Spleen (tissue), 11 donors: ENCODE measurements around the gene RBM20. TPM values are rescaled to one million over a fixed set of nuclear protein-coding genes. Genes with fewer than 3 reads are reported as not detected.

Source experiments
- DNase-seq: peaks from one replicate; pipeline ENCODE4 v3.0.0-alpha.2; 2020
- H3K27ac ChIP-seq, 8 donors: fragments of 200-600 bp; sonication (generic) in 7 of 8; 1 replicate in 4 of 8; 2 replicates in 4 of 8; pipeline versions ENCODE4 v1.5.0 to v1.8.0; 2016 to 2021; ENCODE audit warnings: inconsistent platforms in 4 of 8, mild to moderate bottlenecking in 4 of 8, moderate library complexity in 1 of 8
- H3K27me3 ChIP-seq, 7 donors: fragments of 200-600 bp; sonication (generic) in 6 of 7; replicated peaks in 1 of 7; 1 replicate in 4 of 7; 2 replicates in 3 of 7; pipeline versions ENCODE4 v1.5.0 to v1.8.0; 2016 to 2021; ENCODE audit warnings: inconsistent platforms in 3 of 7, mild to moderate bottlenecking in 1 of 7
- H3K36me3 ChIP-seq, 6 donors: fragments of 200-600 bp; sonication (generic) in 5 of 6; 1 replicate in 4 of 6; 2 replicates in 2 of 6; pipeline versions ENCODE4 v1.5.0 to v1.8.0; 2016 to 2021; ENCODE audit warnings: inconsistent platforms in 2 of 6
- H3K4me1 ChIP-seq, 6 donors: fragments of 200-600 bp; sonication (generic) in 5 of 6; 1 replicate in 3 of 6; 2 replicates in 3 of 6; pipeline versions ENCODE4 v1.5.0 to v1.8.0; 2016 to 2021; ENCODE audit warnings: inconsistent platforms in 3 of 6
- H3K4me3 ChIP-seq, 8 donors: fragments of 200-600 bp; sonication (generic) in 7 of 8; 1 replicate in 4 of 8; 2 replicates in 4 of 8; pipeline versions ENCODE4 v1.5.0 to v1.8.0; 2016 to 2021; ENCODE audit warnings: inconsistent platforms in 4 of 8, mild to moderate bottlenecking in 4 of 8, moderate library complexity in 2 of 8
- H3K9me3 ChIP-seq, 8 donors: fragments of 200-600 bp; sonication (generic) in 7 of 8; 1 replicate in 4 of 8; 2 replicates in 4 of 8; pipeline versions ENCODE4 v1.5.0 to v1.8.0; 2016 to 2021; ENCODE audit warnings: inconsistent platforms in 4 of 8
- CTCF ChIP-seq, 11 experiments: fragments of 200-600 bp in 7 of 11; fragments of 450-650 bp in 4 of 11; sonication (generic) in 4 of 11; IDR thresholded peaks in 8 of 11; conservative IDR thresholded peaks in 3 of 11; 1 replicate in 7 of 11; 2 replicates in 4 of 11; pipeline versions ENCODE4 v1.4.0 to v1.8.0; 2016 to 2021; ENCODE audit warnings: antibody characterized with exemption in 11 of 11, inconsistent platforms in 4 of 11, mild to moderate bottlenecking in 1 of 11
- POLR2A ChIP-seq, 3 donors: fragments of 450-650 bp; IDR thresholded peaks; one replicate each; pipeline ENCODE4 v1.5.1; 2017; ENCODE audit warnings: antibody characterized with exemption in 3 of 3, mild to moderate bottlenecking in 1 of 3
- POLR2AphosphoS5 ChIP-seq, 3 donors: sonication (generic); formaldehyde crosslinking; IDR thresholded peaks; one replicate each; pipeline ENCODE4 v1.5.1; 2017; ENCODE audit warnings: antibody characterized with exemption in 3 of 3
- WGBS, 5 donors: extraction: QIAGEN DNeasy Blood & Tissue Kit in 3 of 5; methylation state at CpG; one replicate each; pipeline versions ENCODE4 v1.1.5 to v1.1.7; 2013 to 2018; 5-methylcytosine and 5-hydroxymethylcytosine counted together
- intact Hi-C: fragments of 100-400 bp; cut with DNase I; formaldehyde crosslinking; loops from one replicate; pipeline ENCODE4 v1.15.0; 2023; ENCODE audit warnings: low total_unique reads
- polyA plus RNA-seq, 3 donors: library from polyadenylated mRNA; stranded (reverse); fragments of 200-250 nt; gene quantifications; one replicate each; pipeline ENCODE4 v1.2.1, GENCODE V29; 2013
- total RNA-seq, 7 donors: library from RNA; depleted of rRNA in 3 of 7; stranded (reverse); fragments of >200 nt in 3 of 7; fragmentation: NEBNext Ultra II Directional in 4 of 7; extraction: Animal tissue kit (Norgen Biotek cat#: 25700) in 4 of 7; gene quantifications; one replicate each; pipeline versions ENCODE4 v1.1.0 to v1.2.1, GENCODE V29; 2016 to 2021
- donor health status: healthy with polysubstance abuse.
- donor health status: DM: no; HTN: no; CAD: no; lungs with moderate emphysema.
- donor health status: DM: no; HTN: no; CAD: no.
- donor health status: Bipolar disorder and iron deficiency.
- donor health status: healthy.
- donor health status: DM: no; HTN: no; CAD: no.
- donor health status: DM: yes; HTN: yes; CAD: no.

The RBM20 gene
- total and polyA plus RNA-seq, 10 donors = 0.04 to 0.72 (median 0.29) TPM; not detected in 1

GRCh38 chr10:110805292-110805691 is 161.2 kb downstream of the RBM20 start:
- Histone ChIP-seq H3K4me1 (peaks cover 13 to 33% (median 25%) of the 10 kb centered on the region in 6 donors), H3K27me3 (no peaks in the 10 kb centered on the region), H3K4me3 (no peak overlapping the region), H3K27ac (no peak overlapping the region), H3K9me3 (no peaks in the 10 kb centered on the region), H3K36me3 (no peaks in the 10 kb centered on the region)
- DNase-seq = no peak
- 83 to 95% (median 90%) methylated on average over 4 to 5 of the region's 5 CpGs for WGBS, 5 donors
- TF ChIP-seq POLR2A (IDR thresholded peaks at IDR 0.05) (no peak), CTCF (IDR thresholded peaks at IDR 0.05 in 8 of 11, conservative IDR thresholded peaks at IDR 0.05 in 3 of 11) (no peak), POLR2AphosphoS5 (IDR thresholded peaks at IDR 0.05) (no peak)
- intact Hi-C loops = no loop called here

- DNase-seq = no peak
- no peak for TF ChIP-seq POLR2A (IDR thresholded peaks at IDR 0.05)
- no peak for TF ChIP-seq CTCF (IDR thresholded peaks at IDR 0.05 in 8 of 11, conservative IDR thresholded peaks at IDR 0.05 in 3 of 11)
- no peak for TF ChIP-seq POLR2AphosphoS5 (IDR thresholded peaks at IDR 0.05)
- no peaks in the 10 kb centered on the region for H3K9me3 ChIP-seq
- intact Hi-C loops = no loop called here
- no peak overlapping the region for H3K27ac ChIP-seq
- 61 to 89% (median 66%) methylated on average over 4 of the region's 4 CpGs for WGBS, 5 donors
- peaks cover 13 to 33% (median 25%) of the 10 kb centered on the region in 6 donors for H3K4me1 ChIP-seq
- no peaks in the 10 kb centered on the region for H3K36me3 ChIP-seq
- no peak overlapping the region for H3K4me3 ChIP-seq
- H3K27me3 ChIP-seq = no peaks in the 10 kb centered on the region
These were observed 162.2 kb downstream of the RBM20 start for GRCh38 chr10:110806335-110806734.

- H3K27me3 ChIP-seq = no peaks in the 10 kb centered on the region
- H3K9me3 ChIP-seq = no peaks in the 10 kb centered on the region
- H3K27ac ChIP-seq = no peak overlapping the region
- H3K4me3 ChIP-seq = no peak overlapping the region
- H3K36me3 ChIP-seq = no peaks in the 10 kb centered on the region
- intact Hi-C loops = no loop called here
- 78 to 85% (median 83%) methylated on average over 2 to 3 of the region's 3 CpGs; no CpG with 5 or more reads in 1 of the 5 donors for WGBS, 5 donors
- no peak for TF ChIP-seq POLR2A (IDR thresholded peaks at IDR 0.05)
- TF ChIP-seq POLR2AphosphoS5 (IDR thresholded peaks at IDR 0.05) = no peak
- no peak for TF ChIP-seq CTCF (IDR thresholded peaks at IDR 0.05 in 8 of 11, conservative IDR thresholded peaks at IDR 0.05 in 3 of 11)
- peaks cover 13 to 20% (median 15%) of the 10 kb centered on the region in 6 donors for H3K4me1 ChIP-seq
- no peak for DNase-seq
These were observed 164.0 kb downstream of the RBM20 start for GRCh38 chr10:110808123-110808522.

- no peak for DNase-seq
- no peak for TF ChIP-seq CTCF (IDR thresholded peaks at IDR 0.05 in 8 of 11, conservative IDR thresholded peaks at IDR 0.05 in 3 of 11)
- no peak for TF ChIP-seq POLR2AphosphoS5 (IDR thresholded peaks at IDR 0.05)
- TF ChIP-seq POLR2A (IDR thresholded peaks at IDR 0.05) = no peak
- no peak overlapping the region for H3K27ac ChIP-seq
- no peaks in the 10 kb centered on the region for H3K36me3 ChIP-seq
- H3K27me3 ChIP-seq = no peaks in the 10 kb centered on the region
- H3K9me3 ChIP-seq = no peaks in the 10 kb centered on the region
- no peak overlapping the region for H3K4me3 ChIP-seq
- 74 to 93% (median 82%) methylated on average over 4 to 5 of the region's 5 CpGs for WGBS, 5 donors
- peaks cover 10 to 15% (median 11%) of the 10 kb centered on the region in 6 donors for H3K4me1 ChIP-seq
- intact Hi-C loops = no loop called here
These were observed 164.5 kb downstream of the RBM20 start for GRCh38 chr10:110808615-110809014.
